ENCODE data around the gene STARD4. TPM values are rescaled to one million over a fixed set of nuclear protein-coding genes. Genes with fewer than 3 reads are reported as not detected.

Gene STARD4
- total and polyA plus RNA-seq, 9 of the 15 experiments (the other 6 are each of a cell fraction or from before 2014, with no cell fraction given) = 28.4 to 88.0 (median 34.0) TPM

DNA sequence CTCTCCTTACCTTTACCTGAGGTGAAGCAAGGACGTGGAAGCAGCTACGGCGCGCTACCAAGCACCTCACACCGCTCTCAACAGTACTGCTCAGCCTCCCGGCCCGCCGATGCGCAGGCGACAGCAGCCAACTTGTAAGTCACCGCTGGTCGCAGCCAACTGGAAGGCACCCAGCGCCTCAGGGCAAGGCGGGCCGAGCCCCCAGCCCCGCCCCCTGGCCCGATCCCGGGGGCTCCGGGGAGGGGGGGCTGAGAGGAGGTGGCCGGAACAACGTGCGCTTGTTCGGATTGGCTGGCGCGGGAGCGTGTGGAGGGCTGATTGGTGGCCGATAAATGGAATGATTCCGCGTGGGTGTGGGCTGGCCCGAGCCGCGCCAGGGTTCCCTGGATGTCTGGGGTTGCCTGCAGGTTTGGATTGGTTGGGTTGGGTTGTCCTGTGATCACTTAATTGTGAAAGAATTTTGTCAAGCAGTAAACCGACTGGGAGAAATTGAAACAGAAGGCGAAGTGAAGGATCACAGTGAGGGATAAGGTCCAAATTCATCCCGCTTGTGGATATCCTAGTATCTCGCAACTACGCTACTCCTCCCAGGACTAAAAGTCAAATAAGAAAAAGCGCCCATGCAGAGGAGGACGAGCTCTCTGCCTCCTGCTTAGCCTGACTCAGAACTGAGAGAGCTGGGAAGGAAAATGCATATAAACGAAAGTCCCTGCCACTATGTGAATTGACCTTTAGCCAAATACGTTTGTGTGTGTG lies at the start of gene STARD4 (continued):
- TF ChIP-seq, protein P1, sequence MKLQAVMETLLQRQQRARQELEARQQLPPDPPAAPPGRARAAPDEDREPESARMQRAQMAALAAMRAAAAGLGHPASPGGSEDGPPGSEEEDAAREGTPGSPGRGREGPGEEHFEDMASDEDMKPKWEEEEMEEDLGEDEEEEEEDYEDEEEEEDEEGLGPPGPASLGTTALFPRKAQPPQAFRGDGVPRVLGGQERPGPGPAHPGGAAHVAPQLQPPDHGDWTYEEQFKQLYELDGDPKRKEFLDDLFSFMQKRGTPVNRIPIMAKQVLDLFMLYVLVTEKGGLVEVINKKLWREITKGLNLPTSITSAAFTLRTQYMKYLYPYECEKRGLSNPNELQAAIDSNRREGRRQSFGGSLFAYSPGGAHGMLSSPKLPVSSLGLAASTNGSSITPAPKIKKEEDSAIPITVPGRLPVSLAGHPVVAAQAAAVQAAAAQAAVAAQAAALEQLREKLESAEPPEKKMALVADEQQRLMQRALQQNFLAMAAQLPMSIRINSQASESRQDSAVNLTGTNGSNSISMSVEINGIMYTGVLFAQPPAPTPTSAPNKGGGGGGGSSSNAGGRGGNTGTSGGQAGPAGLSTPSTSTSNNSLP (IDR thresholded peaks at IDR 0.05; ENCODE audit: borderline replicate concordance, low read depth, low read length) = no peak
- TF ChIP-seq AFF1 (IDR thresholded peaks at IDR 0.05; ENCODE audit: low read depth in 1 of 2, partially characterized antibody in 2 of 2) (peak in 1 of 2 experiments; percentile 44), MEIS2 (IDR thresholded peaks at IDR 0.05; ENCODE audit: partially characterized antibody) (peak; percentile 38), KAT7 (CRISPR knock-in tag; IDR thresholded peaks at IDR 0.05; ENCODE audit: borderline replicate concordance) (peak; percentile 93; the same call in 1 of the 2 replicates), CXXC5 (CRISPR knock-in tag; IDR thresholded peaks at IDR 0.05) (peak; percentile 63), ERF (CRISPR knock-in tag; IDR thresholded peaks at IDR 0.05) (no peak), ZNF165 (CRISPR knock-in tag; IDR thresholded peaks at IDR 0.05; ENCODE audit: borderline replicate concordance) (no peak), HDAC1 (IDR thresholded peaks at IDR 0.05) (peak; percentile 8 to 67; a peak in 2 of 4 replicates), BRD4 (IDR thresholded peaks at IDR 0.05) (0 out of 2 replicates have a peak, but pooled peaks have one; percentile 57), ZBTB17 (CRISPR knock-in tag; IDR thresholded peaks at IDR 0.05) (peak; percentile 94), ZNF445 (CRISPR knock-in tag; IDR thresholded peaks at IDR 0.05; ENCODE audit: low read depth) (no peak), KAT2B (IDR thresholded peaks at IDR 0.05; ENCODE audit: low read depth, low read length) (no peak), ELF2 (CRISPR knock-in tag; IDR thresholded peaks at IDR 0.05) (no peak), NELFE (IDR thresholded peaks at IDR 0.05; ENCODE audit: insufficient read depth, insufficient read length) (no peak), MEF2A (IDR thresholded peaks at IDR 0.05; ENCODE audit: control insufficient read depth, low read depth, low read length) (no peak), SAFB (IDR thresholded peaks at IDR 0.05; ENCODE audit: borderline replicate concordance, low read depth, low read length) (peak; percentile 77), U2AF2 (optimal IDR thresholded peaks at IDR 0.05; ENCODE audit: low read depth, low read length) (no peak), NEUROD1 (IDR thresholded peaks at IDR 0.05; ENCODE audit: borderline replicate concordance, low read depth, low read length, partially characterized antibody) (peak; percentile 71)
- TF ChIP-seq, protein P2, sequence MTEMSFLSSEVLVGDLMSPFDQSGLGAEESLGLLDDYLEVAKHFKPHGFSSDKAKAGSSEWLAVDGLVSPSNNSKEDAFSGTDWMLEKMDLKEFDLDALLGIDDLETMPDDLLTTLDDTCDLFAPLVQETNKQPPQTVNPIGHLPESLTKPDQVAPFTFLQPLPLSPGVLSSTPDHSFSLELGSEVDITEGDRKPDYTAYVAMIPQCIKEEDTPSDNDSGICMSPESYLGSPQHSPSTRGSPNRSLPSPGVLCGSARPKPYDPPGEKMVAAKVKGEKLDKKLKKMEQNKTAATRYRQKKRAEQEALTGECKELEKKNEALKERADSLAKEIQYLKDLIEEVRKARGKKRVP (CRISPR knock-in tag; IDR thresholded peaks at IDR 0.05) = no peak
- TF ChIP-seq, protein P3, sequence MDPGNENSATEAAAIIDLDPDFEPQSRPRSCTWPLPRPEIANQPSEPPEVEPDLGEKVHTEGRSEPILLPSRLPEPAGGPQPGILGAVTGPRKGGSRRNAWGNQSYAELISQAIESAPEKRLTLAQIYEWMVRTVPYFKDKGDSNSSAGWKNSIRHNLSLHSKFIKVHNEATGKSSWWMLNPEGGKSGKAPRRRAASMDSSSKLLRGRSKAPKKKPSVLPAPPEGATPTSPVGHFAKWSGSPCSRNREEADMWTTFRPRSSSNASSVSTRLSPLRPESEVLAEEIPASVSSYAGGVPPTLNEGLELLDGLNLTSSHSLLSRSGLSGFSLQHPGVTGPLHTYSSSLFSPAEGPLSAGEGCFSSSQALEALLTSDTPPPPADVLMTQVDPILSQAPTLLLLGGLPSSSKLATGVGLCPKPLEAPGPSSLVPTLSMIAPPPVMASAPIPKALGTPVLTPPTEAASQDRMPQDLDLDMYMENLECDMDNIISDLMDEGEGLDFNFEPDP (CRISPR knock-in tag; IDR thresholded peaks at IDR 0.05) = no peak

All from K562 (cell line).